ENCODE results near the gene NME2.

DNA sequence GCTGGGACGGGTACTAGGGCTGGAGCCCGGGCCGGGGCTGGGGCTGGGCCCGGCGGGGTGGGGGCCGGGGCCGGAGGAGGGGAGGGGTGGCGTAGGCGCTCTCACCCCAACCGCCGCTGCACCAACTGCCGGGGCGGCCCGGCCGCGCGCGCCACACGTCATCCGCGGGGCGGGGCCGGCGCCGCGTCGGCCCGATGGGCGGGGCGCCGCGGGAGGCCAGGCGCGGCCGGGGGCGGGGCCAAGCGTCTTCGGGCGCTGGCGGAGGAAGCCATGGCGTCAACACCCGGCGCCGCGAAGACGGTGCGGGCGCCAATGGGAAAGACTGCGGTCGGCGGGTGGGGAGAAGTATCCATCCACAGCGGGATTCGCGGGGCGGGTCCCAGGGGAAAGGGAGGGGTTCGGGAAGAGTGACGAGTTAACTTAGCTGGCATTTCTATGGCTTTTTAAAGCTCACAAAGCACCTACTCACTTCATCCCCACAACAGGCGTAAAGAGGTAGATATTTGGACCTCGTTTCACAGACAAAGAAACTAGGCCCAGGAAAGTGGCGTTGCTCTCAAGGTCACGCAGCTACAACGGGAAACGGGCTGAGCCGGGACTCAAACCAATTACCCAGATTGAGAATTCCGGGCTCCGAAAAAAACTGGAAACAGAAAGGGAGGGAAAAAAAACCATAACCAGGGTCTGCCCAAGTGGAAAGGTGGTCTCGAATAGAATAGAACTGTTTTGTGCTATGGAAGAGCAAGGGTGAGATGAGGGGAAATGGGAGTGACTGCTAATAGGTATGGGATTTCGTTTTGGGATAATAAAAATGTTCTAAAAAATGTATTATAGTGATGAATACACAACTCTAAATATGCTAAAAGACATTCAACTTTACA, 45.2 kb upstream of the NME2 start, which contains the start of gene SPAG9:
- TF ChIP-seq POLR2A (IDR thresholded peaks at IDR 0.05; ENCODE audit: low read depth, low read length) (peak; percentile 82), TAF1 (IDR thresholded peaks at IDR 0.05; ENCODE audit: borderline replicate concordance, low read depth, low read length) (peak; percentile 66; the same call in 1 of the 2 replicates), POLR2AphosphoS5 (IDR thresholded peaks at IDR 0.05; ENCODE audit: low read depth, low read length) (peak; percentile 66; the same call in 1 of the 2 replicates)
